GM13976 (cell line): ENCODE data around the gene NUCKS1.
A peak's percentile ranks its signal among the peaks of the same experiment; 100 is the strongest.

ENCODE experiments used
- DNase-seq: peaks from one replicate; pipeline ENCODE4 v3.0.0; 2012; ENCODE audit warnings: low spot score
- in situ Hi-C: fragments of 300-500 bp; cut with MboI; formaldehyde crosslinking; loops from one replicate; pipeline ENCODE4 v1.12.0; 2022; ENCODE audit warnings: low sequenced_read_pairs, mixed read lengths, inconsistent platforms; ENCODE audit not compliant: unreplicated experiment
- TF ChIP-seq, protein P1 (sequence below): IDR thresholded peaks from 2 replicates; pipeline ENCODE4 v1.5.1; 2012; ENCODE audit warnings: borderline replicate concordance, mild to moderate bottlenecking; ENCODE audit not compliant: insufficient read depth; ENCODE audit errors: extremely low read depth, missing control alignments, control extremely low read depth

The NUCKS1 gene

DNA sequence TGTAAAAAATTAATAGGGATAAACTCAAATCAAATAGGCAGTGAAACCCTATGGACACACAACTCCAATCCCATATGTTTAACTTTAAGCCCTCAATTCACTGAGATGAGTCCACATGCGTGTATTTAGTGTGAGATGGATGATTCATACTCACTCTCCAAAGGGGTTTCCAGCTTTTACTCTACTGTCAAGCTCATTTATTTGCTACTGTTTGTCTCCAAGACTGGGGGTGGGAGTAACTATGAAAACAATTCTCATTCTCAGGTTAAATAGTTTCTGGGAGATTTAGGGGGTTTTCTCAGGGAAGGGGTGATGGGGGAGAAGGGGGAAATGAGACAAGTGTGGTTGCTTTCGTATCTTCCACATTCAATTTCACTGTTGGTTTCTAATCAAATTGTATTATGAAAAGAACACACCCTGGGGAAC, 22.6 kb upstream of the NUCKS1 start:
- peak; percentile 60 for DNase-seq
- TF ChIP-seq, protein P1, sequence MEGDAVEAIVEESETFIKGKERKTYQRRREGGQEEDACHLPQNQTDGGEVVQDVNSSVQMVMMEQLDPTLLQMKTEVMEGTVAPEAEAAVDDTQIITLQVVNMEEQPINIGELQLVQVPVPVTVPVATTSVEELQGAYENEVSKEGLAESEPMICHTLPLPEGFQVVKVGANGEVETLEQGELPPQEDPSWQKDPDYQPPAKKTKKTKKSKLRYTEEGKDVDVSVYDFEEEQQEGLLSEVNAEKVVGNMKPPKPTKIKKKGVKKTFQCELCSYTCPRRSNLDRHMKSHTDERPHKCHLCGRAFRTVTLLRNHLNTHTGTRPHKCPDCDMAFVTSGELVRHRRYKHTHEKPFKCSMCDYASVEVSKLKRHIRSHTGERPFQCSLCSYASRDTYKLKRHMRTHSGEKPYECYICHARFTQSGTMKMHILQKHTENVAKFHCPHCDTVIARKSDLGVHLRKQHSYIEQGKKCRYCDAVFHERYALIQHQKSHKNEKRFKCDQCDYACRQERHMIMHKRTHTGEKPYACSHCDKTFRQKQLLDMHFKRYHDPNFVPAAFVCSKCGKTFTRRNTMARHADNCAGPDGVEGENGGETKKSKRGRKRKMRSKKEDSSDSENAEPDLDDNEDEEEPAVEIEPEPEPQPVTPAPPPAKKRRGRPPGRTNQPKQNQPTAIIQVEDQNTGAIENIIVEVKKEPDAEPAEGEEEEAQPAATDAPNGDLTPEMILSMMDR: no peak
- in situ Hi-C loops: no loop called here

DNA sequence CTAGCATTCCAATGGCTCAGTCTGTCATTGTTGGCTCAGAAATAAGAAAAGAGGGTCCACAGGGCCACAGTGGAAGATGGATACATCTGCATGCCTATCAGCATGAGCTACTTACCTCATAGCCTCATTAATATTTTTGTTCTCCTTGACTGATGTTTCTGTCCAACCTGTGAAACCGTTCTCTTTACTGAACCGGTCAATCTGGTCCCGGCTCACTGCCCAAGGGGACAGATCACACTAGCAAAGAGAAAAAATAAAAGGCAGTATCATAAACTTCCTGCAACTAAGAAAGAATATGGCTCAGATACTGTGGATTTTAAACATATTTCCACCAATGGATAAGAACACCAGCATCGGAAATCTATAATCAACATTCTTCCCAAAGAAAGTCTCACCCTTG, 20.6 kb upstream of the NUCKS1 start:
- no peak for DNase-seq
- in situ Hi-C loops: no loop called here
- TF ChIP-seq, protein P1: no peak

DNA sequence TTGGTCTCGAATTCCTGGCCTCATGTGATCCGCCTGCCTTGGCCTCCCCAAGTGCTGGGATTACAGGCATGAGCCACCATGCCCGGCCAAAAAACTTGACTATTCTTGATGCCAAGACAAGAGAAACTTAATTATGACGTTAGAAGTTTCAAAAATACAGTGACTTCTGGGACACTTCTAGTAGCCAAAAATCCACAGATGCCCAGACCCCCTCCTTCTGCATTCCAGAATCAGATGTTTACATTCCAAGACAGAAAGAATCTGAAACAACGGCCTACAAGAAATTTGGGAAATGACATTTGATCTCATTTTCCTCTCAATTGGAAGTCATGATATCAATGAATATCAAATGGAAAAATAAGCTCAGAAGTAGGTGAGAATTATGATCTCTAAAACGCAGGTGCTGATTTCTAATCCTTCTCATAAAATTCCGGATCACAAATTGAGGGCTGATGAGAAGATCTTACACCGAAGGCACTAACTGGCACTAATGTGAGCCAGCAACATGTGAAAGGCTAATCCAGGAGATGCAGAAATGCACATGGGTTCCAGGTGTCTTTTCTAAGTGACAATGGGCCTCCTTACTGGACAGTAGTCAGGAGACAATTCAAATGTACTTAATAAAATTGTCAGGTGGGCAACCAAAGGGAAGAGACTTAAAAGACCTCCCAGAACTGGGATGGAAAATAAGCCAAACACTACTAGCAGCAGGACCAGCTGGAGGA, 19.8 kb upstream of the NUCKS1 start:
- in situ Hi-C loops: no loop called here
- TF ChIP-seq, protein P1: no peak

DNA sequence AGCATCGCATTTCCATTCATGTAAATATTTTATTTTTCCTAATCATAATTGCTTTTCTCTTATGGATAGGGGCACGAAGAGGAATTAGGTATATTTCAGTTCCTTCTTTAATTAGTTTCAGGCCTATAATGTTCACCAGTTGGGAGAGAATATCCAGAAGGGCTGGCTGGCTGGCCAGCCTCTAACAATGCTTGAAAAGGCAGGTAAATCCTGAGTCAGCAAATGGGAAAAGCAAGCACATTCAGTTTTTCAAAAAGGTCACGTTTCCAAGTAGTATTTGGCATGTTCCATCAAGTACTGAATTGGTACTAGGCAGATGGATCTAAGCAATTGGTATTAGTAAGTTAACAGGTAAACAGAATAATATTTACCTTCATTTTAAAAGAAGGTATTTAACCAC, 17.3 kb upstream of the NUCKS1 start:
- in situ Hi-C loops: no loop called here
- TF ChIP-seq, protein P1: no peak
- DNase-seq: no peak

More for the DNA sequence above, 19.8 kb upstream of the NUCKS1 start:
- no peak for DNase-seq

DNA sequence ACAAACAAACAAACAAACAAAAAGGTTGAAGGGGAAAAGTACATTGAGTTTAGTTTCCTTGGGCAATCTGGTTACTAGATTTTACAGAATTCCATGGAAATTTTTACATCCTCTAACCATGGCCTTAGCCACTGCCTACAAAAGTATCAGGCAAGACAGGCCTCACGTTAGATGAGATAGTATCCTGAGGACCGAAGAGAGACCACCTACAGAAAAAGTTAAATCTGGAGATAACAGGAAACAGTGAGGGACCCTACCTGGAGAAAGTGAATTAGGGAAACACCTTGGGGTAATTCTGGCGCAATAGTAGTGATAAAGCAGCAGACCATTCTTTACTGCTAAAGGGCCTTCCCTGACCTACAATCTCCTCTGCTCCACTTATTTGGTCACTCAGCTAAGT, 16.6 kb upstream of the NUCKS1 start:
- TF ChIP-seq, protein P1: no peak
- no peak for DNase-seq
- in situ Hi-C loops: no loop called here

DNA sequence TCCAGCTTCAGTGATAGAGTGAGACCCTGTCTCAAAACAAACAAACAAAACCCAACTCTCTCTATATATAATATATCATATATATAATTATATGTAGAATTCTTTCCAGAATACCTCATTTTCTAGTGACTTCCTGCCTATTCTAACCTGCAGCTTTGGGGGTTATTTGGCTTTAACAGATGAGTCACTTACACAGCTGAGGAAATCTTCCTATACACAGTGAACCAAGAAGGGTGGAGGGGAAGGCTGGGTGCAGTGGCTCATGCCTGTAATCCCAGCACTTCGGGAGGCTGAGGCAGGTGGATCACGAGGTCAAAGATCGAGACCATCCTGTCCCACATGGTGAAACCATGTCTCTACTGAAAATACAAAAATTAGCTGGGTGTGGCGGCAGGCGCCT, 16.1 kb upstream of the NUCKS1 start:
- TF ChIP-seq, protein P1: no peak
- in situ Hi-C loops: no loop called here
- no peak for DNase-seq
